Pulmonary artery endothelial cell (primary cell): Measurements from ENCODE around the gene GGT5. TPM values are rescaled to one million over a fixed set of nuclear protein-coding genes. Genes with fewer than 3 reads are reported as not detected.
"Not testable (repeated sequence)": the region's sequence is repeated elsewhere in the genome, so short reads cannot be mapped to it uniquely, and the experiment has no call there.

Experiments
- DNase-seq: peaks from one replicate; pipeline ENCODE4 v3.0.0-alpha.2; 2011; ENCODE audit warnings: low read depth, low spot score
- total RNA-seq: library from RNA; depleted of rRNA; stranded (reverse); fragments of >200 nt; gene quantifications from 2 replicates; pipeline ENCODE4 v1.2.3, GENCODE V29; 2014

The GGT5 gene
- total RNA-seq, 1 donor from 2014 or later = 7.0 TPM

- no peak for DNase-seq
Measured at GRCh38 chr22:24183321-24184031, 61.4 kb downstream of the GGT5 start.

DNA sequence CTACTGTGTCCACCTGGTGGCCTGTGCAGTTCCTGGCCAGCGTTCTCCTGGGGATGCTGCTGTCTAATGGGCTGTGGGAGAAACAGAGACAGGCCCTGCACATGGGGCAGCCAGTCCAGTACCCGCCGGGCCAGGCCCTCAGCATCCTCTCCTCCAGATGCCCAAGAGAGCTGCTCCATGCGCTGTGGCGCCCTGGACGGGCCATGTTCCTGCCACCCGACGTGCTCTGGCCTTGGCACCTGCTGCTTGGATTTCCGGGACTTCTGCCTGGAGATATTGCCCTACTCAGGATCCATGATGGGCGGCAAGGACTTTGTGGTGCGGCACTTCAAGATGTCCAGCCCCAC, 62.0 kb downstream of the GGT5 start:
- DNase-seq = not testable (repeated sequence)

GRCh38 chr22:24181996-24182899, 62.6 kb downstream of the GGT5 start:
- no peak for DNase-seq

GRCh38 chr22:24181088-24181995, 63.5 kb downstream of the GGT5 start, which contains the start of gene SUSD2:
Gene SUSD2, plus strand, starts transcription at chr22:24181487. Its CDS starts 33 bp downstream, at chr22:24181520.
- no peak for DNase-seq

DNA sequence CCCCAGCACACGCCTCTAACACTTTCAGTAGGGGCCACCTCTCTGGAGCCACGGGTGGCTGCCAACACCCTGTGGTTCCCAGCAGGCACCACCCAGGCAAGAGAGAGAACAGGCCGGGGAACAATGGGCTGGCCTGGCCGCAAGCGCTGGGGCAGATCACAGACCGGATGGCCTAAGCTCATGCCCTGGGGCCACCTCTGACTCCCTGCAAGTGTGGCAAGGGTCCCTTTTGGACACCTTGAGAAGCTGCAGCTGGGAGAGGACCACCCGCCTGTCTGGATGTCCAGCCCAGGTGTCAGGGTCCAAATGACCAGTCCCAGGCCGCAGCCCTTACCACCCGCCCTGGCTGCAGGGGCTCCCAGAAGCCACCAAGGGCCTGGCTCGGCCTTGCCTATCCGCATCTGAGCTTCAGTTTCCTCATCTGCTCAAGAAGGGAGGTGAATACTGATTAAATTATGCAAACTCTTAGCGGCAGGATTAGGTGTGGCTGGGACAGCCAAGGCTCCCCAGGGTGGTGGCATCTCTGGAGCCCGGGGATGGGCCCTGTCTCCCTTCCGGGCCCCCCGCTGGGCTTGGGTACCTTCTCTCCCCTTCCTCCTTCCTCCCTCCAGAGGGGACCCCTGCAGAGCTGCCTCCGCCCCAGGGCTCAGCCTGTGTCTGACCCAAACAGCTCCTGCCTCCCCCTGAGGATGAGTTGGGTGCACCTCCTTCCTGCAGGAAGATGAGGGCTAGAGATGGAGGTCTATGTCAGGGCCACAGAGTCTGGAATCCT, 64.4 kb downstream of the GGT5 start:
- DNase-seq = no peak

GRCh38 chr22:24179478-24180210, 65.2 kb downstream of the GGT5 start:
- DNase-seq = no peak

GRCh38 chr22:24178502-24179440, 66.1 kb downstream of the GGT5 start:
- DNase-seq = no peak

GRCh38 chr22:24178021-24178431, 66.9 kb downstream of the GGT5 start:
- no peak for DNase-seq

DNA sequence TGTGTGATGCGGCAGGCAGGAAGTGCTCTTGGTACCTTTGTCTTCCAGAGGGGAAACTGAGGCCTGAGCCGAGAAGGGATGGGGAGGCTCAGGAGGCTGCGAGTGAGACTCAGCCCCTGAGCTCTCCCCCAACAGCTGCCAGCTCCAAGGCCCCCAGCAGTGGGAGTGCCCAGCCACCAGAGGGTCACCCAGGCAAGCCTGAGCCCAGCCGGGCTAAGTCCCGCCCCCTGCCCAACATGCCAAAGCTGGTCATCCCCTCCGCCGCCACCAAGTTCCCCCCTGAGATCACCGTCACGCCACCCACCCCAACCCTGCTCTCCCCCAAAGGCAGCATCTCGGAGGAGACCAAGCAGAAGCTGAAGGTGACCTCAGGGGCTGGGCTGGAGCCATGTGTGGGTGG, 67.4 kb downstream of the GGT5 start:
- DNase-seq = no peak

GRCh38 chr22:24177045-24177444, 67.8 kb downstream of the GGT5 start:
- no peak for DNase-seq

GRCh38 chr22:24176630-24177029, 68.3 kb downstream of the GGT5 start:
- no peak for DNase-seq

GRCh38 chr22:24176040-24176439, 68.8 kb downstream of the GGT5 start:
- no peak for DNase-seq

- peak; percentile 43 for DNase-seq
Measured at GRCh38 chr22:24175160-24175808, 69.6 kb downstream of the GGT5 start.

GRCh38 chr22:24171822-24172221, 73.1 kb downstream of the GGT5 start:
- no peak for DNase-seq

DNA sequence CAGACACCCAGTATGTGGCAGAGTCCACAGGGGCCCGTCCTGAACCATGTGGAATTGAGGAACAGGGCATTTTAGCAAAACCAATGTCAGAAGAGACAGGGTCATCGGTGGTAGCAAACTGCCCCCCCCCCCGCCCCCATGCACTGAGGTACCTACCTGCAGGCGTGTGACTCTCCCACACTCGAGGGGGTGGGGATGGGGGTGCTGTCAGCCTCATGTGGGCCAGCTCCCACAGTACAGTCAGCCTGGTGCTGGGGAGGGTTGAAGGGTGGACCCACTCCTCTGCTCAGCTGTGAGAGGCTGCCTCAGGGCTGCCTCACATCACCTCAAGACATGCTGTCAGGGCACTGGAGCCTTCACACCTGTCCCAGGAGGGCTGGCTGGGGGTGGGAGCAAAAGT, 74.2 kb downstream of the GGT5 start:
- DNase-seq = no peak

GRCh38 chr22:24170188-24170587, 74.7 kb downstream of the GGT5 start:
- no peak for DNase-seq
